A673 (cell line): ENCODE results near the gene CEACAM21. TPM values are rescaled to one million over a fixed set of nuclear protein-coding genes. Genes with fewer than 3 reads are reported as not detected.

Experiments used
- BruUV-seq: library from RNA; stranded (reverse); fragments of 400-500 nt; replicated peaks from 2 replicates; lab custom pipeline; 2021; lab: Mats Ljungman, UMichigan
- CTCF ChIA-PET: fragments of 300-600 bp; sonication (Branson Sonifier 250); formaldehyde crosslinking; loops from one replicate; lab custom pipeline; 2022; ENCODE audit warnings: antibody characterized with exemption; lab: Charles Lee
- POLR2A ChIA-PET: fragments of 300-600 bp; sonication (Branson Sonifier 250); formaldehyde crosslinking; loops from one replicate; lab custom pipeline; 2022; ENCODE audit warnings: antibody characterized with exemption; ENCODE audit not compliant: low non-redundant PET; lab: Charles Lee
- DNase-seq: peaks from one replicate; pipeline ENCODE4 v3.0.0-alpha.2; 2015; ENCODE audit warnings: low spot score
- H3K27ac ChIP-seq: fragments of 200-600 bp; sonication (generic); 2 replicates; pipeline ENCODE4 v1.5.1; 2016; ENCODE audit warnings: mixed run types, low read depth, mild to moderate bottlenecking, mixed read lengths, antibody characterized with exemption, low read length; ENCODE audit not compliant: poor library complexity, severe bottlenecking
- H3K27me3 ChIP-seq: fragments of 200-600 bp; sonication (generic); replicated peaks from 2 replicates; pipeline ENCODE4 v1.6.1; 2017; ENCODE audit warnings: mixed run types, low read depth, mild to moderate bottlenecking, mixed read lengths, antibody characterized with exemption, low read length; ENCODE audit not compliant: insufficient read depth, poor library complexity
- H3K36me3 ChIP-seq: fragments of 200-600 bp; sonication (generic); 2 replicates; pipeline ENCODE4 v1.6.1; 2016; ENCODE audit warnings: mixed run types, mild to moderate bottlenecking, mixed read lengths, antibody characterized with exemption, low read length; ENCODE audit not compliant: insufficient read depth, poor library complexity, severe bottlenecking
- H3K4me1 ChIP-seq: fragments of 200-600 bp; sonication (generic); 2 replicates; pipeline ENCODE4 v1.6.1; 2017; ENCODE audit warnings: mixed run types, mild to moderate bottlenecking, mixed read lengths, antibody characterized with exemption, low read length; ENCODE audit not compliant: insufficient read depth, poor library complexity, severe bottlenecking
- H3K4me3 ChIP-seq: fragments of 200-600 bp; sonication (generic); 2 replicates; pipeline ENCODE4 v1.5.1; 2016; ENCODE audit warnings: low read depth, mixed run types, mild to moderate bottlenecking, mixed read lengths, low read length; ENCODE audit not compliant: poor library complexity, severe bottlenecking
- H3K9me3 ChIP-seq: fragments of 200-600 bp; sonication (generic); 2 replicates; pipeline ENCODE4 v1.6.1; 2016; ENCODE audit warnings: mixed run types, low read depth, mild to moderate bottlenecking, mixed read lengths, antibody characterized with exemption, low read length; ENCODE audit not compliant: poor library complexity, severe bottlenecking
- EZH2 ChIP-seq: fragments of 200-600 bp; sonication (generic); IDR thresholded peaks from 2 replicates; pipeline ENCODE4 v1.6.1; 2017; ENCODE audit warnings: borderline replicate concordance, low read depth, mild to moderate bottlenecking, mixed read lengths, antibody characterized with exemption, low read length; ENCODE audit not compliant: poor library complexity, severe bottlenecking
- intact Hi-C: fragments of 100-400 bp; cut with micrococcal nuclease; formaldehyde crosslinking; loops from one replicate; pipeline ENCODE4 v1.10.0; 2022; ENCODE audit not compliant: unreplicated experiment
- total RNA-seq: library from RNA; stranded (reverse); gene quantifications from 2 replicates; pipeline ENCODE4 v1.2.3, GENCODE V29; 2021
- TF ChIP-seq, protein P1 (sequence below): fragments of 300-800, 200-600 bp; sonication (generic); conservative IDR thresholded peaks from 2 replicates; pipeline ENCODE4 v1.5.1; 2017; ENCODE audit warnings: low read depth, mild to moderate bottlenecking, antibody characterized with exemption, low read length, moderate library complexity, mixed read lengths

Gene CEACAM21
- total RNA-seq, 1 experiment from 2014 or later, result 4.3 TPM

GRCh38 chr19:41549884-41550283, 26.1 kb upstream of the CEACAM21 start:
- no peaks in the 10 kb centered on the region for H3K36me3 ChIP-seq
- TSS peak; percentile 82 for BruUV-seq
- CTCF ChIA-PET, result interaction anchor here (1.8 kb wide), 1 partner anchor 14 kb away, joined by 6 read pairs; no protein-coding TSS in a partner anchor
- H3K4me3 ChIP-seq, result peak overlapping the region; percentile 18
- peaks cover 10% of the 10 kb centered on the region for H3K9me3 ChIP-seq
- no peak for TF ChIP-seq EZH2
- TF ChIP-seq, protein P1, sequence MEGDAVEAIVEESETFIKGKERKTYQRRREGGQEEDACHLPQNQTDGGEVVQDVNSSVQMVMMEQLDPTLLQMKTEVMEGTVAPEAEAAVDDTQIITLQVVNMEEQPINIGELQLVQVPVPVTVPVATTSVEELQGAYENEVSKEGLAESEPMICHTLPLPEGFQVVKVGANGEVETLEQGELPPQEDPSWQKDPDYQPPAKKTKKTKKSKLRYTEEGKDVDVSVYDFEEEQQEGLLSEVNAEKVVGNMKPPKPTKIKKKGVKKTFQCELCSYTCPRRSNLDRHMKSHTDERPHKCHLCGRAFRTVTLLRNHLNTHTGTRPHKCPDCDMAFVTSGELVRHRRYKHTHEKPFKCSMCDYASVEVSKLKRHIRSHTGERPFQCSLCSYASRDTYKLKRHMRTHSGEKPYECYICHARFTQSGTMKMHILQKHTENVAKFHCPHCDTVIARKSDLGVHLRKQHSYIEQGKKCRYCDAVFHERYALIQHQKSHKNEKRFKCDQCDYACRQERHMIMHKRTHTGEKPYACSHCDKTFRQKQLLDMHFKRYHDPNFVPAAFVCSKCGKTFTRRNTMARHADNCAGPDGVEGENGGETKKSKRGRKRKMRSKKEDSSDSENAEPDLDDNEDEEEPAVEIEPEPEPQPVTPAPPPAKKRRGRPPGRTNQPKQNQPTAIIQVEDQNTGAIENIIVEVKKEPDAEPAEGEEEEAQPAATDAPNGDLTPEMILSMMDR, result no peak
- H3K27me3 ChIP-seq, result no peaks in the 10 kb centered on the region
- POLR2A ChIA-PET, result no interaction called here
- intact Hi-C loops, result no loop called here
- H3K4me1 ChIP-seq, result peaks cover 23% of the 10 kb centered on the region
- DNase-seq, result no peak
- peak overlapping the region; percentile 56 for H3K27ac ChIP-seq

DNA sequence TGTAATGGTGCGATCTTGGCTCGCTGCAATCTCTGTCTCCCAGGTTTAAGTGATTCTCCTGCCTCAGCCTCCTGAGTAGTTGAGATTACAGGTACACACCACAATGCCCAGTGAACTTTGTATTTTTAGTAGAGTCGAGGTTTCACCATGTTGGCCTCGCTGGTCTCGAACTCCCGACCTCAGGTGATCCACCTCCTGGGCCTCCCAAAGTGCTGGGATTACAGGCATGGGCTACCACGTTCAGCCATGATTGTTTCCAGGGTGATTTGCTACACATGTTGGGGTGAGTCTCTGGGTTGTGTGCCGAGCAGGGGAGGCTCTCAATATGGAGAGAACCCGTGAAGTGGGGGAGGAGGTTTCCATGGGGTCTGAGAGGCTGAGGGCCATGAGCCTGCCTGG, 24.8 kb upstream of the CEACAM21 start:
- Histone ChIP-seq H3K4me1 (peaks cover 23% of the 10 kb centered on the region), H3K9me3 (peaks cover 10% of the 10 kb centered on the region), H3K36me3 (no peaks in the 10 kb centered on the region), H3K27ac (no peak overlapping the region), H3K27me3 (no peaks in the 10 kb centered on the region), H3K4me3 (no peak overlapping the region)
- DNase-seq, result no peak
- TF ChIP-seq, protein P1, result no peak
- no peak for TF ChIP-seq EZH2
- intact Hi-C loops, result no loop called here
- ChIA-PET CTCF (no interaction called here), POLR2A (interaction anchor here (1.0 kb wide), 1 partner anchor 19 kb away, joined by 3 read pairs; no protein-coding TSS in a partner anchor)
- BruUV-seq, result no TSS peak

- DNase-seq, result no peak
- TF ChIP-seq EZH2, result no peak
- TF ChIP-seq, protein P1, result no peak
- H3K9me3 ChIP-seq, result peaks cover 10% of the 10 kb centered on the region
- H3K4me1 ChIP-seq, result peaks cover 23% of the 10 kb centered on the region
- BruUV-seq, result no TSS peak
- no peak overlapping the region for H3K27ac ChIP-seq
- H3K4me3 ChIP-seq, result no peak overlapping the region
- intact Hi-C loops, result no loop called here
- POLR2A ChIA-PET, result interaction anchor here (1.0 kb wide), 1 partner anchor 20 kb away, joined by 3 read pairs; no protein-coding TSS in a partner anchor
- H3K27me3 ChIP-seq, result no peaks in the 10 kb centered on the region
- CTCF ChIA-PET, result no interaction called here
- H3K36me3 ChIP-seq, result no peaks in the 10 kb centered on the region
These were observed 24.3 kb upstream of the CEACAM21 start for GRCh38 chr19:41551711-41552110.
